HG03558 (cell line): ENCODE measurements around the gene RAD51B.
A peak's percentile ranks its signal among the peaks of the same experiment; 100 is the strongest.

Experiments used
- ATAC-seq: cut with Tn5 transposase; IDR thresholded peaks from one replicate; pipeline ENCODE4 v1.9.1; 2021; ENCODE audit warnings: moderate number of reproducible peaks; ENCODE audit not compliant: unreplicated experiment; ENCODE audit errors: extremely low read depth

The RAD51B gene

DNA sequence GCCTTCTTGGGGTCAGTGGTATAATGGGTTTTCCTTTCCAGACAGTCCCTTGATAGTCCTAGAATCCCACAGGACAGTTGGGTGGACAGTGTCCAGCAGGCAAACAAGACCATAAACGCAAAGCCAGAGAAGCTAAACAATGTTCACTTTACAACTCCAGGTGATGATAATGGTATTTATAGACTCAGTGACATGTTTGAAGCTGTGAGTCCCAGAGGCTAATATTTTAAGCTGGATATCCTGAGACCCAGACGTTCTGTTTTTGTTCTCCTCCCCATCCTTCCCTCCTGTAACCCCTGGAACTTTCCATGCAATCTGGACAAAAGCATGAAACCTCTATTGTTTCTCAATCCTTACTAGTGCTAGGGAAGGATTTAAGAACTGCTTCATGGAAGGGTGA is 852.3 kb downstream of the RAD51B start:
- no peak for ATAC-seq

DNA sequence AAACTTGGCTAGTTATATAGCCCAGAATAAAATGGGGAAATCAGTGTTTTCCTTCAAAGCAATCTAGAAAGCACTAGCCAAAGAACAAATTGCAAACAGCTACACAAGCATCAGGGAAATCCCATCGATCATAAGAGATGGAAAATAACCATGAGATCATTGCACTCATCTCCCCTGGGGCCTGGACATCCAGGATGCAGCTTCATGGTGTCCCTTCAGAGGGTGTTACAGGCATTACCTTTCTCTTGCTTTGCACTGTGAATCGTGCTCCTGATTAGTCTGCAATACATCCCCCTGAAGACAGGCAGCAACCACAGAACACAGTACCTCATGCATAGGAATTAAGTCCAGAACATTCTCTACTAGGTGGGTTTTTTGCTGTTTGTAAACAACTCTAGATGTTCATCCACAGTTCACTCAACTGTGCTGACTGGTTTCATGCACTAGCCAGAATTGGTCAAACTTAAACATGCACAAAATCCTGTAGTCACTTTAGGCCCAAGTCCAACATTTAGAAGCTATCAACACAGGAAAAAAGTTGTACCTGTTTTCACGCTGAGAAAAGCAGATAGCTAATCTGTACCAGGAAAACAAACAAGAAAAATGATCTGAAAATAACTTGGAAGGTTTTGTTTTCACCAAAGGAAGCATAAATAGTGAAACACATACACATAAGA is 853.2 kb downstream of the RAD51B start:
- ATAC-seq: no peak

DNA sequence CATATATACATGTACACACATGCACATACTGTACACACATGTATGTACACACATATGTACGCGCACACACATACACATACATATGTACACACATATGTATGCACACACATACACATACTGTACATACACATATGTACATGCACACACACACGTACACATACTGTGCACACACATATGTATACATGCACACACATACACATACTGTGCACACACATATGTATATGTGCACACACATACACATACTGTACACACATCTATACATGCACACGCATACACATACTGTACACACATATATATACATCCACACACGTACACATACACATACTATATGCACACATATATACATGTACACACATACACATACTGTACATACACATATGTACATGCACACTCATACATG is 853.9 kb downstream of the RAD51B start:
- no peak for ATAC-seq

DNA sequence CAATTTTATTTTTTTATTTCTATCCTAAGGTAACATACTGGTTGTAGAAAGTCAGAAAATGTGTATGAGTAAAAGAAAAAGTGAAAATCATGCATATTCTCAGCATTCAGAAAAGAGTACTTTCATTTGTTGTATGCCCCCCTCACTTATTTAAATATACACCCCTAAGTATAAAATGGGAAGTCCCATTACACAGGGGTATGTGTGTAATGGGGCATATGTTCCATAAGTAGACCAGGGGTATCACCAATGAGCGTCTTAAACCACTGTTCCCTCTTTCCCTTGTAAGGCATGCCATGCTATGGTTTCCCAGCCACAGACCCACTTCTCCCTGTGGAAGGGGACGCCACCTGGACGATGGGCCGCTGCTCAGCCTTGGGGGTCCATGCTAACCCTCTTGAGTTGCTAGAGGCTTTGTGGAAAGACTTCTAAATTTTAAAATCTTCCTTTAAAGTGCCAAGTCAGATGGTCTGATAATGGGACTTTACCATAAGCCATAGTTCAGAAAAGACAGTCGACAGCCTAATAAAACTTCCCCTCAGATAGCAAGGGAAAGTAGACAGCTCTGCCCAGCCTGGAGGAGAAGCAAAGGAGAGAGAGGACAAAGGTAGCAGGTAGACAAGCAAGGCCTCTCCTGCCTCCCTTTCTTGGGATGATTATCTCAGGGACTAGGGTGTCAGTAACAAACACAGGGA is 855.1 kb downstream of the RAD51B start:
- ATAC-seq: no peak

DNA sequence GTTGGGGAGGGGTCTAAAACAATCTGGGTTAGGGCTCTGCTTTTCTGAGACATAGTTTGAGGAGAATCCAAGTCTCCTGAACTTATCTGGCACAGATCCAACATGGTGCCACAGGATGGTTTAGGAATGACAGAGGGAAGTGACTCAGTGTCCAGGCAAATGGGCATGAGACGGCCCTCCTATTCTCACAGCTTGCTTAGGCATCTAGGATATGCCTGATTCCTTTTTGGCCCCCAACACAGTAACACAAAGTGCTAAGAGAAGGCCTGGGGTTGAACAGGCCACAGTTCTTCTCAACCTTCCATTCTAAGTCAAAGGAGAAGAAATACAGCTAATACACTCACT is 855.6 kb downstream of the RAD51B start:
- no peak for ATAC-seq

DNA sequence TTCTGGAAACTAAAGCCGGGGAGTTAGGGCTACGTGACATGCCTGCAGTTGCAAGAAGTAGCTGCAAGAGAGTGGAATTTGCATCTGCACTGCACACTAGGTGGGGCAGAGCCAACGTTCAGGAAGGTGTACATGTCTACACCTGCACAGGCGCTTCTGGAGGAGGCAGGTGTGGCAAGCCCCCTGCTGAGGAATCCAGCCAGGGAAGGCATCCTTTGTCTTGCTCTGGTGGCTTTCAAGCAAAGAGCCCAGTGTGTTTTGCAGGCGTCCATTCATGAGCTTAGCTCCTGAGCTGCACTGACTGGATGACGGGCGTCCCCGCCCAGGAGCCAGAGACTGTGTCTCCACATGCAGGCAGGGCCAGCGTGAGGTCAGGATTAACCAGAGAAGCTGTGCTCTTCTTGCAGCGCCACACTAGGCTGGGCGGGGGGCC is 856.9 kb downstream of the RAD51B start:
- ATAC-seq: no peak

DNA sequence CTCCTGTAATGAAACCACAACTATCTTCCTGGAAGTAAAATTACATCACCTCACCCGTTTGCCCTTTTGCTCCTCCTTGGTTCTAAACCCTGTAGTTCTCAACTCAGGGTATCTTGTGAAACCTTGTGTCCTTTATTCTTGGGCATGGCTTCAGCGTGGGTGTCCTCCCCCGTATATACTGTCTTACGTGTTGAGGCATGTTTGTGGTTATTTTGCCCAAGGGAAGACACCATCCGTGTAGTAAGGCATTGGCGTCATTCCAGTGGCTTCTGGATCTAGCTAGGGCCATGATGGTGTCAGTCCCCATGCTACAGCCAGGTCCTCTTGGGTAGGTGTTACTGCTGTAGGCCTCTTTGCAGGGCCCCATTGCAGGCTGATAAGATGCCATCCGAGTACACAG is 857.9 kb downstream of the RAD51B start:
- no peak for ATAC-seq

DNA sequence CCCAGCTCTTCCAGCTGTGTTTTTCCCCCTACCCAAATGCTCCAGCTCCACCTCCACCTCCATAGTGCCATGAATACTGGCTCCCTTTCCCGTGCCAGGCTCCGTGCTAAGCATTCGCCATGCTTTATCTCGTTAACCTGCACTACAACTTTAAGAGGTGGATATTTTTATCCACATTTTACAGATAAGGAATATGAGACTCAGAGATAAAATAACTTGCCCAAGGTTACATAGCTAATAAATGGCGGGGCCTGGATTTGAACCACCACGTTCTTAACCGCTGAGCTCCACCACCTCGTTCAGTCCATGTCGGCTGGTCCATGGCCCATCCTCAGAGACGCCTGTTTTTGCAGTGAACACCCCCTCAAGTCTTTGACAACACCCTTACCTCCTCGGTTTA is 858.3 kb downstream of the RAD51B start:
- ATAC-seq: no peak

DNA sequence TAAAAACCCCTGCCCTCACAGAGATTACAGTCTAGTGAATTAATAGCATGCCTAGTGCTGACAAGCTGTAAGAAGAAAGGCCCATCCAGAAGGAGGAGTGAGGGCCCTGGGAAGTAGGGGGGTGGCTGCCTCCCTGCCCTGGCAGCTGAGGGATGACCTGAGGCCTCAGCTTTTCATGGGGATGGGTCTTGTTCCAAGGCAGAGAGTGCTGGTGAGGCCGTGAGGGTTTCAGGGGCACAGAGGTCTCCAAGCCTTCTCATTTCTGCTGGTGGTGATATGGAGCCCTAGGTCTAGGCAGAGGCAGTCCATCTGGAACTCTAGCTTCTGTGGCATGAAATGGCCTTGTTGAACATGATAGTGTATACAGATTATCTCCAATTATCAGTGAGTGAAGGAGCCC is 858.9 kb downstream of the RAD51B start:
- no peak for ATAC-seq

DNA sequence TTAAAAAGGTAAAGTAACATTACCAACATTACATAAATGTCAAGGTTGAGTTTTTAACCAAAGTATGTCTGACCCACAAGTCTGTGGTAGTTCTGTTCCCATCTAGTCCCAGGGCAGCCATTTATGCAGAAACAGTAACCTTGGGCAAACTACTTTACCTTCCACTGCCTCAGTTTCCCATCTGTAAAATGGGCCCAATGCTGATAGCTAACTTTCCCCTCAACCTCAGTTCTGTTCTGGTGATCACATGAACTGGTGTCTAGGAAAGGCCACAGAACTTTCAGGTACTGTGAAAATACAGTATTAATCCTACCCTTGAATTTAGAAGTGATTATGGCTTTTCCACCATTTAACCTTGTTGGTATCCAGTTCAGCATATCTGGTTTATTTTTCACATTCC is 859.7 kb downstream of the RAD51B start:
- ATAC-seq: no peak

DNA sequence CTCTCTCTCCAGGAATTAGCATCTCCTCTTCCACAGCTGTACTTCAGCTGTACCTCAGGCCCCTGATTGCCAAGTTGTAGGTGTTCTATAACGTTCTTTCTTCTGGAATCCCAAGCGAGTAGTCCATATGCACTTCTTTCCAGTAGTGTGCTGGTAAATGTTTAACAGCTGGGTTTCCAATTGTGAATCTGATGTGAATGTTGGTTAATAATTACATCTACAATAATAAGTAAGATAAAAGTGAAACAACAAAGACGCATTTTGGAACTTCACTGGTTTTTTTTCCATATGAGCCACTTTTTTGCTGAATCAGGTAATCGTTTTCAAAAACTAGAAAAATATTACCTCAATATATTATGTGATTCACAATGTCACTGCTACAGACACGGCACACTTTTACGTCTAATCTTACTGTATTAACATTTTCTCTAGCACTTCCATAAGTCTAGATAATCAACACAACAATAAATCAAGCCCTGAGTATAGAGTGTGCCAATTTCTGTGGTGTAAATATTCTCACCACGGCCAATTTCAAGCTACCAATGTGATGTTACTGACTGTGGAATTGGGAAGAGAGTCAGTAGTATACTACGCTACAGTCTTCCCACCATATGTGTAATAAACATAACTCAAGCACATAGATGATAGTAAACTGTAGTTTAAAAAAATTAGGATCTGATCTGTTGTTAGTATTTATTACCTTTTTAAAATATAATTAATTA is 860.3 kb downstream of the RAD51B start:
- ATAC-seq: no peak

DNA sequence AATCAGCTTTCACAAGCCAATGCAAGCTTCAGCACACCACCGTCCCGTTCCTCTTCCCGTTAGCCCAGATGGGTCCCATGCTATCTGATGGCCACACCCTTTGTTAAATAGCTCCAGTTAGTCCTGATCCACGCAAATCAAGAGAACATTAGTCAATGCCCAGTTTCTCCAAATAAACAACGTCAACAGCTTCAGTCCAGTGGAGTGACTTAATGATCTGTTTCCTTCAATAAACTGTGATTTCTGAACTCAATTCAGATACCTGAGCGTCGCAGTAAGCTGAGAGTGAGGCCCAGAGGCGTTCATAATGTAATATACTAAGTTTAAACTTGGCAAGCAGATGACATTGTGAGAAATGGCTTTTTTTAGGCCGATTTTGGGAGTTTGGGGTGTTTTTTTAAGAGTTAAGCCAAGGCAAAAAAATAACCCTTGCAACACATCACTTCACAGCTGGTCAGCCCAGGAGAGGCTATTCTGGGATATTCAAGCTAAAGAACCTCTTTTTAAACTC is 861.0 kb downstream of the RAD51B start:
- ATAC-seq: no peak

DNA sequence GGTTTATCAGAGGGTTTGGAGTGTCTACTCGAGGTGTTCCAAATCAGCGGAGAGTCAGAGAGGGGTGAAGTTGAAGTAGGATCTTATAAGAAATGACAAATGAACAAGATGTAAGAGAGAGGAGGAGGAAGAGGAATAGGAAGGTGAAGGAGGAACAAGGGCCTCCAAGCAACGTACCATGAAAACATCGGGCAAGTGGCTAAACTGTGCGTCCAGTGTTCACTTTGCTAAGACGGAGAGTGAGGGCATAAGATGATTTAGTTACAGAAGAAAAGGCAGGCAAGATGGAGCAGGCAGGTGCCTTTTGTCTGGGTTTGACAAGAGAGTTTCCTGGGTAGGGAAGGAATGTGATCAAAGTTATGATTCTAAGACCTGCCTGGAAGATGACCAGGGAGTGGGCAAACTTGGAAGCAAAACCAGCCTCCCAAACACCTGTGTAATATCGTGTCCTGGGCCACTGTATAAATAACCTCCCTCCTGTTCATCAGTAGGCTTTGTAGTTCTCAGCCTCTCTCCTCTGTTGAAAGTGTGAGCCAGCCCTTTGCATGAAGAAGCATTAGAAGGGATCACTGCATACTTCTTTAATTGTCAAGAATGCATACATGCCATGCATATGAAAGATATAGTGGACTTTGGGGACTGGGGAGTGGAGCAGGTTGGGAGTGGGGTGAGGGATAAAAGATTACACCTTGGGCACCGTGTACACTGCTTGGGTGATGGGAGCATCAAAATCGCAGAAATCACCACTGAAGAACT is 861.9 kb downstream of the RAD51B start:
- ATAC-seq: no peak

DNA sequence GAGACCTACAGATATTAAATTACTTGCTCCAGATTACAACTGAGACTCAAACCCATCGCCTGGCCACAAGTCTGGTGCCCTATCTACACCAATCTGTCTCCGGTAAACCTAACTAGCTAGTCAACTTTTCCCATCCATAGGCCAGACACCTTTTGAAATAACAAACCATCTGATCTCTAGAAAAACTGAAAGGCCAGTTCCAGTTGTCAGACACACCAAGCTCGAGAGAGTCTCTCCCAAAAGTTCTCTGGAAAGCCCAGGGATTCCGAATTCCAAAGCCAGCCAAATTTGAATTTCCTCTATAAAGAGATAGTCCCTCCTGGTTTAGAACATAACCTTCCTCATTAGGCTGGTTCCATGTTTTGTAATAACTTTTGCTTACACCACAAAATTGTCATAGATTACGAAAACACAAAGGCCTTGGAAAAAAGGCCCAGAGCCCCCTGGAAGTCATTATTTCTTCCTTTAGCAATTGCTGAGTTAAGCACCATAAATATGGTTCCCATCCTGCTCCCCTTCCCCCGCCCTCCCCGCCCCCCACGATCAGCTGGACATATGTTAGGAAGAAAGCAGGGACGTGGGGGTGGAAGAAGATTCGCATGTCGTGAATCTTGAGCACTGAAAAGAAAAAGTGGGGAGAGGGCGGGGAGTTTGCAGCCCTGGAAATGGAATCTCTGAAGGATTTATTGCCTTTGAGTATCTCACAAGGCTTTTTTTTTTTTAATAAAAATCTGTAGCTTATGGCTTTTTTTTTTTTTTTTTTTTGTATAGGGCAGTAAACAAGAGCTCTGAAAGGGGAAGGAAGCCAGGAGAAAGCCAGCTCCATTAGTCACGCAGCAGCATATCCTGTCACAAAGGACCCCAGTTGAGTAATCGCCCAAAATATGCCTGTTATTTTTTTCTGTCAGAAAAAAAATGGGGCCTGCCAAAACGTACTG is 862.9 kb downstream of the RAD51B start:
- no peak for ATAC-seq

DNA sequence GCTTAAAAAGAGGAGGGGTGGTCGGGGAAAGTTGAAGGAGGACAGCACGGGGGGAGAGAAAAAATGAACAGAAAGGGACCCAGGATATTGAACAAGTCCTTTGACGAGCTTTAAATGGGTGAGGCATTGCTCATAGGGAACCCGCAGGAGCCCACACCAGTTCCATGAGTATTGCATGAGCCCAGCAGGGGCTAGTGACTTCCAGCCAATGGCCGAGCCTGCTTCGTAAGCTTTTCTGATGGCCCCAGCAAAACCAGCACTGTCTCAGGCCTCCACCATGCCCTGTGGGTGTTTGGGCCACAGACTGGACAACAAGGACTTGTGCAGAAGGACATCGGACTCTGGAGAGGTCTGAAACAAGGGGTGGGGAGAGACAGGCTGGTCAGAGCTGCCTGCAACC is 863.7 kb downstream of the RAD51B start:
- no peak for ATAC-seq

DNA sequence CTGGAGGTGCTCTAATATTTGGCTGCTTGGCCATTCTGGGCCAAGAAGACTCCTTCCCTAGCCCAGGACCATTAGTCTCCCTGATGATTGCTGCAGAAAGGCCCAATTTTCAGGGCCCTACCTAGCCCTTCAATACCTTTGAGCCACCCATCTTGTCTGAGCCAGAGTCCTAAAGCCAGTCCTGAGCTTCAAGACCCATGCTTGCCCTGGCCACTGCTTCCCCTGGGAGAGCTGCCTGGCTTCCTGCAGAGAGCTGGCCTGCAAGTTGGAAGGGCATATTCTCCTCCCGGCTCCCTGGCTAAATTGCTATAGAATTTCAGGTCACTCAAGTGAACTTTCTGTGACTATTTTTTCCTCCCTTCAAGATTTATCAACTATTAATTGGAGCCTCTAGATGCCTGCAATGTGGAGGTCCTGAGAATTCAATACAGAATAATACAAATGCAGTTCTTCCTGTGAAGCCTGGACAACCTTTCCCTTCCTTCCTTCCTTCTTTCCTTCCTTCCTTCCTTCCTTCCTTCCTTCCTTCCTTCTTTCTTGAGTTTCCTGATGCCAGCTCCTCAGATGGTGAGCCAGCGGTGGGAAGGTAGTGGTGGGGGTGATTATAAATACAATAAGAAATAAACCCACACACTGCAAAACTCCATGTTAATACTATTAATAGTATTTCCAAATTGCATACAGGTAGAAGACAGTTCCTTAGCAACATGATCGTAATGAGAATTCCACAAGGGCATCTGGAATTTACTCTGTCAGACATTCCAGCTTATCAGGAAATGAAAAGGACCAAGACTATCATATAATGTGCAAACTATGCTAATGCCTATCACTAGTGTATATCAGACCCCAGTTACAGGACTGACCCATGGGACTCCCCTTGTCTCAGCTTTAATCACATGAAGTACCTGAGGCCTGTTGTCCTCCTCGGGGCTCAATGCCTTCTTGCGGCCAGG is 865.2 kb downstream of the RAD51B start:
- ATAC-seq: no peak

DNA sequence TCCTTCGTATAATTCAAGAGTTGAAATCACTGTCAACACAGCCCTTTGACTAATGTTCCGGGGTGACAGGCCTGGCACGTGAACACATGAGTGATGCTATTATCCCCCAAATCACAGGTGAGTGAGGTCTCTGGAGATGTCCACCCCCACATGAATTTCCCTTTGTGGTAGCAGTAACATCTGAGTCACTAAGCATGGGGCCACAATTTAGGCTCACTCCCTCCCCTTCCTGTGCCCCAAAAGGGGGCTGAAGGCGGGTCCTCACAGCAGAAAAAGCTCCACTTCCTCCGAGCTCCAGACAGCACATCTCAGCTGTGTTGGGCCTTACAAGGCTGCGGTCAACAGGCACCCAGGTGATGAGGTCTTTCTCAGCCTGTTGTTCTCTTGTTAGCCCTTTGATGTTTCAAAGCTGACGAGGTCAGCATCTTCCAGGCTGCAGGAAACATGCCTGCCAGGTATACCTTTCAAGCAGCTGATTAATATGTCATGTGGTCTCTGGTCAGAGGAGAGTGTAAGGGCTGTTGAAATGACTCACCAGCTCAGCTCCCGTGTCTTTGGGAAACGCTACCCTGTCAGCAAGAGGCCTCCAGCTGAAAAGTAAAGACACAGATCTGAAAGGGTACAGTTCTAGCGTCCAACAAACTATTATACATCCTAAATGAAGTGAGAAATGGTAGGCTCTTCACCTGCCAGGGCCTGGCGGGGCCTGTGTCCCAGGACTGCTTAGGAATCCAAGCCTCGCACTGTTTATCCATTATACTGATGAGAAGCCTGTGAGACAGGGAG is 866.0 kb downstream of the RAD51B start:
- ATAC-seq: peak; percentile 64

DNA sequence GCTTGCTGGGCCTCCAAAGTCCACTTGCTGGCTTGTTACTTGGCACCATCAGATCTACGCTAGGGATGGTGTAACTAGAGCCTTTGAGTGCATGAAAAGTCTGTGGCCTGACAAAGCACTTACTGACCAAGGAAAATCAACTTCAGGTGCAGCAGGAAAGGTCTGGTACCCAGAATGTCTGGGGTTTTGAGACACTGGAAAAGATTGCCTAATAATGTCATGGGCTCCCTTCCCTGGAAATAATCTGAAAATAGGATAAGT is 866.6 kb downstream of the RAD51B start:
- ATAC-seq: no peak
